Body of pancreas (tissue), 4 donors: ENCODE results near the gene MAML3.

ENCODE experiments used
- CTCF ChIP-seq, 7 experiments: fragments of 450-650 bp in 4 of 7; fragments of 200-600 bp in 3 of 7; sonication (generic) in 3 of 7; IDR thresholded peaks; one replicate each; pipeline ENCODE4 v1.5.1; 2016 to 2019; ENCODE audit warnings: antibody characterized with exemption in 7 of 7
- POLR2A ChIP-seq, 3 donors: fragments of 450-650 bp; IDR thresholded peaks; one replicate each; pipeline ENCODE4 v1.6.1; 2016; ENCODE audit warnings: antibody characterized with exemption in 3 of 3, mild to moderate bottlenecking in 2 of 3

GRCh38 chr4:139776235-139776634 lies 377.7 kb downstream of the MAML3 start:
- no peak for TF ChIP-seq CTCF (IDR thresholded peaks at IDR 0.05)
- TF ChIP-seq POLR2A (IDR thresholded peaks at IDR 0.05): no peak
